ENCODE measurements around the gene PRPF31. TPM values are rescaled to one million over a fixed set of nuclear protein-coding genes. Genes with fewer than 3 reads are reported as not detected.
"Not testable (repeated sequence)": the region's sequence is repeated elsewhere in the genome, so short reads cannot be mapped to it uniquely, and the experiment has no call there.

Gene PRPF31
- total RNA-seq, 1 donor from 2014 or later = 115 TPM

DNA sequence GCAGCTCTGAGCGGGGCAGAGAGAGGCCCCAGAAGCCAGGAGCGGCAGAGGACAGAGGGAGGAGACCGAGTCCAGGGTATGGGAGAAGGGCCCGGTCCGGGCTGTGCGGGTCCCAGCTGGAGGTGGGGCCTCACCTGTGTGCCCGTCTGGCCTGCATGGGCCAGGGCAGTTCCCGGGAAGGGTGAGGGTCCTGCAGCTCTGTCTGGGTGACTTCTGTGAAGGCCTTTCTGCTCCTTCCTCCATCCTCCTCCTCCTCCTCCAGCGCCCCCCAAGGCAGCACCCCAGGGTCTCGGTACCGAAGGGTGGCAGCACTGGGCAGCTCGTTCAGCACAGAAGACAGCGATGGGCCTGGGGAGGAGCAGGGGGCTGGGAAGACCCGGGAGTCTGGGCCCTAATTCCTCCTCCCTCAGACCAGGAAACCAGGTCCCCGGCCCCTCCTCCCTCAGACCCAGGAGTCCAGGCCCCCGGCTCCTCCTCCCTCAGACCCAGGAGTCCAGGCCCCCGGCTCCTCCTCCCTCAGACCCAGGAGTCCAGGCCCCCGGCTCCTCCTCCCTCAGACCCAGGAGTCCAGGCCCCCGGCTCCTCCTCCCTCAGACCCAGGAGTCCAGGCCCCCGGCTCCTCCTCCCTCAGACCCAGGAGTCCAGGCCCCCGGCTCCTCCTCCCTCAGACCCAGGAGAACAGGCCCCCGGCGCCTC, 56.3 kb downstream of the PRPF31 start:
- H3K9me3 Mint-ChIP-seq; H3K4me3 Mint-ChIP-seq; H3K27ac Mint-ChIP-seq; H3K27me3 Mint-ChIP-seq; DNase-seq; intact Hi-C loops (cut with micrococcal nuclease); H3K4me1 Mint-ChIP-seq: not testable (repeated sequence)
- peaks cover 11% of the 10 kb centered on the region for H3K36me3 Mint-ChIP-seq (ENCODE audit: low read depth)

DNA sequence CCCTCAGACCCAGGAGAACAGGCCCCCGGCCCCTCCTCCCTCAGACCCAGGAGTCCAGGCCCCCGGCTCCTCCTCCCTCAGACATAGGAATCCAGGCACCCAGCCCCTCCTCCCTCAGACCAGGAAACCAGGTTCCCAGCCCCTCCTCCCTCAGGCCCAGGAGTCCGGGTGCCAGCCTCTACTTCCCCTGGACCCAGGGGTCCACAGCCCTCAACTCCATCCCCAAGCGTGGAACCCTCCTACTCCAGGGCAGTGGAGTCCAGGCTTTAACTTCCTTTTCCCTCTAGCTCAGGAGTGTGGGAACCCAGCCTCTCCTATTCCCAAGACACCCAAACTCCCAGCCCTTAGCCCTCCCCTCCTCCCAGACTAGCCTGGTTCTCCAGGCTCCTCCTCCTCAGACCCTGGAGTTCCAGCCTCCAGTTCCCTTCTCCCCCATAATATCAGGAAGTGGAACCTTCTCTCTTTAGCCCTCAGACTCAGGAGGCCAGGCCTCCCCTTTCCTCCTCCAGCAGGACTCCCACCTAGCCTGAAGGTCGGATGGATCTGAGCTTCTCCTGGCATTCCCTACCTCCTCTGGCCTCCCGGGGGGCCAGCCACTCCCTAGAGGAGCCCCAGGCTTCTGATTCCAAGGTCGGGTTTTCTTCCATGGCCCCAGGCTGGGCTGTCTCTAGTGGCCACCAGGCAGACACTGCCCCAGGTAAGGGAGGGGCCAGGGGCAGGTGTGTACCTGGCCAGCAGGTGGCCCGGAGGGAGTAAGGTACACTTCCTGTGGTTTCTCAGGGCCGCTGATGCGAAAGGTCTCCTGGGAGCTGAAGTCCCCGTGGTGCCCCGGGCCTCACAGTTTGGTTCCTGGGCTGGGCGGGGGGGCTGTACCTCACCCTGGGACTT, 57.2 kb downstream of the PRPF31 start, which contains the start of gene TMC4:
TSS of gene TMC4 (minus strand) at position 690 of the 888 bp plus-strand sequence. CDS start at position 647, 43 bp downstream.
- no peak for DNase-seq
- H3K9me3 Mint-ChIP-seq = no peaks in the 10 kb centered on the region
- no peak within 1 kb of the TSS for H3K4me3 Mint-ChIP-seq
- intact Hi-C loops (cut with micrococcal nuclease) = no loop called here
- H3K36me3 Mint-ChIP-seq (ENCODE audit: low read depth) = peaks cover 11% of the 10 kb centered on the region
- peaks cover 6% of the 10 kb centered on the region for H3K4me1 Mint-ChIP-seq
- no peak within 1 kb of the TSS for H3K27ac Mint-ChIP-seq
- H3K27me3 Mint-ChIP-seq = no peaks in the 10 kb centered on the region

GRCh38 chr19:54173359-54173699, 57.8 kb downstream of the PRPF31 start:
- peaks cover 1% of the 10 kb centered on the region for H3K4me1 Mint-ChIP-seq
- DNase-seq = no peak
- intact Hi-C loops (cut with micrococcal nuclease) = no loop called here
- H3K27ac Mint-ChIP-seq = no peak overlapping the region
- H3K4me3 Mint-ChIP-seq = no peak overlapping the region
- no peaks in the 10 kb centered on the region for H3K9me3 Mint-ChIP-seq
- H3K36me3 Mint-ChIP-seq (ENCODE audit: low read depth) = peaks cover 16% of the 10 kb centered on the region
- H3K27me3 Mint-ChIP-seq = no peaks in the 10 kb centered on the region

- DNase-seq = no peak
- Mint-ChIP-seq H3K9me3 (no peaks in the 10 kb centered on the region), H3K27me3 (no peaks in the 10 kb centered on the region), H3K4me1 (no peaks in the 10 kb centered on the region), H3K27ac (no peak overlapping the region), H3K36me3 (ENCODE audit: low read depth) (peaks cover 21% of the 10 kb centered on the region), H3K4me3 (no peak overlapping the region)
- intact Hi-C loops (cut with micrococcal nuclease) = no loop called here
These were observed 58.6 kb downstream of the PRPF31 start for GRCh38 chr19:54173951-54174834.

GRCh38 chr19:54178581-54179261, 63.2 kb downstream of the PRPF31 start:
- no peak overlapping the region for H3K27ac Mint-ChIP-seq
- H3K36me3 Mint-ChIP-seq (ENCODE audit: low read depth) = peaks cover 40% of the 10 kb centered on the region
- no peaks in the 10 kb centered on the region for H3K4me1 Mint-ChIP-seq
- H3K9me3 Mint-ChIP-seq = no peaks in the 10 kb centered on the region
- no peak overlapping the region for H3K4me3 Mint-ChIP-seq
- H3K27me3 Mint-ChIP-seq = no peaks in the 10 kb centered on the region
- intact Hi-C loops (cut with micrococcal nuclease) = no loop called here
- DNase-seq = peak; percentile 85

DNA sequence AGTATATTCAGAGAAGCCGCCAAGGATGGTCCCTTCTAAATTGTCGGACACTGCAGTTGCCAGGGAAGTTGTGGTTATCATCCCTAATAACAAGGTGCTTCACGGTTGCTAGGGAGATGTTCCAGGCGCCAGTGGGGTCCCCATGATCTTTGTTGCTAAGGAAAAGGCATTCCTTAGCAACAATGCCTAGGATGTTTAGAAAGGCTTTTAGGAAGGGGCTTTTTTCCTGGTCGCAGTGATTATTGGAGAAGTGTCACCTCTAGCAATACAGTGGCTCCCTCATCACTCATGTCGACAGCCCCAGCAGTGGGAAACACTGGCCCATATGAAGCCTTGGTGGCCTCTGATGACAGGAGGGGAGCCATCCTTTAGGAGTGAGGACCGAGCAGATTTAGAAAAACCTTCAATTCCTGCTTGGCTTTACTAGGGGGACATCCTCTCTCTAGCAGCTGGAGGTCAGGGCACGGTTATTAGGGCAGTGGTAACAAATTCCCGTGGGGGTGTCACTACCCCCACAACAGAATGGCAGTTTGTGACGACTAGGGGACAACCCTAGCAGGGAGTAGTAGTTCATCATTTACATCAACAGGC, 63.8 kb downstream of the PRPF31 start:
- DNase-seq = no peak
- Mint-ChIP-seq H3K9me3 (no peaks in the 10 kb centered on the region), H3K4me1 (no peaks in the 10 kb centered on the region), H3K36me3 (ENCODE audit: low read depth) (peaks cover 46% of the 10 kb centered on the region), H3K4me3 (no peak overlapping the region), H3K27ac (no peak overlapping the region), H3K27me3 (no peaks in the 10 kb centered on the region)
- intact Hi-C loops (cut with micrococcal nuclease) = no loop called here

- DNase-seq = no peak
- Mint-ChIP-seq H3K36me3 (ENCODE audit: low read depth) (peaks cover 44% of the 10 kb centered on the region), H3K9me3 (no peaks in the 10 kb centered on the region), H3K4me3 (no peak overlapping the region), H3K27ac (no peak overlapping the region), H3K4me1 (no peaks in the 10 kb centered on the region), H3K27me3 (no peaks in the 10 kb centered on the region)
- intact Hi-C loops (cut with micrococcal nuclease) = no loop called here
These were observed 64.4 kb downstream of the PRPF31 start for GRCh38 chr19:54179921-54180461.

DNA sequence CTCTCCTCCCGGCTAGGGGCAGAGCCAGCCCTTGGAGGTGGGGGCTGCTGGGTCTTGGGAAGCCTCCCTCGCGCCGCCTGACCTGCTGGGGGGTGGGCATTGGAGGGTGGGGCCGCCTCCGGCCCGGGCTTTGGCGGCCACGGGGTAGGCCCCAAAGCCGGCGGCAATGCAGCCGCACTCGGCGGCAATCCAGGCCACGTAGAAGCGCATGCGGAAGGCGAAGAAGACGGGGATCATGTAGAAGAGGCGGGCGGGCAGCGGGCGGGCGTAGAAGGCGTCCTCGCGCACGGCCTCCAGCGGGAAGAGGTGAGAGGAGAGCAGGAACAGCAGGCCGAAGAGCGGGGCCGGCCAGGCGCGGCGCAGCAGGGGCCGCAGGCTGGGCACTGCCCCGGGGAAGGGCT, 65.1 kb downstream of the PRPF31 start:
- H3K27me3 Mint-ChIP-seq = no peaks in the 10 kb centered on the region
- no peaks in the 10 kb centered on the region for H3K9me3 Mint-ChIP-seq
- intact Hi-C loops (cut with micrococcal nuclease) = no loop called here
- no peaks in the 10 kb centered on the region for H3K4me1 Mint-ChIP-seq
- H3K4me3 Mint-ChIP-seq = no peak overlapping the region
- H3K27ac Mint-ChIP-seq = no peak overlapping the region
- H3K36me3 Mint-ChIP-seq (ENCODE audit: low read depth) = peaks cover 45% of the 10 kb centered on the region
- DNase-seq = no peak

Other genes starting within 250 kb of the PRPF31 start
- 65.6 and 69.0 TPM in 2 replicates for gene MYADM, start 247.9 kb upstream of the PRPF31 start, total RNA-seq
- not detected in 2 replicates for gene PRKCG, start 233.6 kb upstream of the PRPF31 start, total RNA-seq
- not detected in 2 replicates for gene CACNG7, start 206.5 kb upstream of the PRPF31 start, total RNA-seq
- gene CACNG8, start 152.8 kb upstream of the PRPF31 start, total RNA-seq = not detected in 2 replicates
- not detected in 2 replicates for gene CACNG6, start 124.1 kb upstream of the PRPF31 start, total RNA-seq
- gene VSTM1, start 51.9 kb upstream of the PRPF31 start, total RNA-seq = not detected in 2 replicates
- not detected in 2 replicates for gene TARM1, start 34.4 kb upstream of the PRPF31 start, total RNA-seq
- gene OSCAR, start 15.0 kb upstream of the PRPF31 start, total RNA-seq = 0.17 and 0.26 TPM in 2 replicates
- 105 and 131 TPM in 2 replicates for gene NDUFA3, start 12.9 kb upstream of the PRPF31 start, total RNA-seq
- 31.0 and 33.7 TPM in 2 replicates for gene TFPT, start 97 bp upstream of the PRPF31 start, total RNA-seq
- 64.5 and 73.4 TPM in 2 replicates for gene CNOT3, start 22.0 kb downstream of the PRPF31 start, total RNA-seq
- 4.6 and 5.7 TPM in 2 replicates for gene LENG1, start 44.0 kb downstream of the PRPF31 start, total RNA-seq
- gene TMC4, start 57.4 kb downstream of the PRPF31 start, total RNA-seq = 0.54 and 1.1 TPM in 2 replicates
- 289 and 291 TPM in 2 replicates for gene MBOAT7, start 73.8 kb downstream of the PRPF31 start, total RNA-seq
- gene TSEN34, start 75.6 kb downstream of the PRPF31 start, total RNA-seq = 17.9 and 18.4 TPM in 2 replicates
- 1,530 and 1,555 TPM in 2 replicates for gene RPS9, start 85.1 kb downstream of the PRPF31 start, total RNA-seq
- gene LILRB3, start 107.3 kb downstream of the PRPF31 start, total RNA-seq = 0.26 TPM in 1 of 2 replicates, not detected in the other
- 0.09 TPM in 1 of 2 replicates, not detected in the other for gene LILRA6, start 127.0 kb downstream of the PRPF31 start, total RNA-seq
- not detected in 2 replicates for gene LILRB5, start 141.5 kb downstream of the PRPF31 start, total RNA-seq
- not detected in 2 replicates for gene LILRB2, start 165.4 kb downstream of the PRPF31 start, total RNA-seq
- not detected in 2 replicates for gene LILRA5, start 197.4 kb downstream of the PRPF31 start, total RNA-seq
- not detected in 2 replicates for gene LILRA4, start 223.4 kb downstream of the PRPF31 start, total RNA-seq
- 5.9 and 7.7 TPM in 2 replicates for gene LAIR1, start 249.2 kb downstream of the PRPF31 start, total RNA-seq

Measured in activated CD4-positive, alpha-beta T cell treated with anti-CD3 and anti-CD28 coated beads, Interleukin-2, amount 10 ng/mL, durations not matched to agents 24 days and 14 days (primary cell).